Karpas-422 (cell line): ENCODE results near the gene ADIPOR1. TPM values are rescaled to one million over a fixed set of nuclear protein-coding genes. Genes with fewer than 3 reads are reported as not detected.
A peak's percentile ranks its signal among the peaks of the same experiment; 100 is the strongest.
"Not testable (repeated sequence)": the region's sequence is repeated elsewhere in the genome, so short reads cannot be mapped to it uniquely, and the experiment has no call there.

Experiments used
- DNase-seq: peaks from one replicate; pipeline ENCODE4 v3.0.0-alpha.2; 2015
- H2AFZ ChIP-seq: fragments of 200-600 bp; sonication (generic); 2 replicates; pipeline ENCODE4 v1.6.1; 2014; ENCODE audit warnings: antibody characterized with exemption, low read length, mixed read lengths
- H3K27ac ChIP-seq: fragments of 200-600 bp; sonication (generic); 2 replicates; pipeline ENCODE4 v1.5.1; 2014; ENCODE audit warnings: mild to moderate bottlenecking, low read length, moderate library complexity
- H3K27me3 ChIP-seq: fragments of 200-600 bp; sonication (generic); 2 replicates; pipeline ENCODE4 v1.6.1; 2014; ENCODE audit warnings: low read length, mixed read lengths
- H3K36me3 ChIP-seq: fragments of 200-600 bp; sonication (generic); 2 replicates; pipeline ENCODE4 v1.6.1; 2014; ENCODE audit warnings: low read length, mixed read lengths; ENCODE audit not compliant: insufficient read depth
- H3K4me1 ChIP-seq: fragments of 200-600 bp; sonication (generic); 2 replicates; pipeline ENCODE4 v1.6.1; 2014; ENCODE audit warnings: mild to moderate bottlenecking, low read length, mixed read lengths
- H3K4me2 ChIP-seq: fragments of 200-600 bp; sonication (generic); 2 replicates; pipeline ENCODE4 v1.6.1; 2014; ENCODE audit warnings: low read length, low read depth, mild to moderate bottlenecking; ENCODE audit not compliant: poor library complexity, severe bottlenecking
- H3K4me3 ChIP-seq: fragments of 200-600 bp; sonication (generic); 2 replicates; pipeline ENCODE4 v1.5.1; 2014; ENCODE audit warnings: mild to moderate bottlenecking, antibody characterized with exemption, low read length, mixed read lengths
- H3K79me2 ChIP-seq: fragments of 200-600 bp; sonication (generic); 2 replicates; pipeline ENCODE4 v1.6.1; 2014; ENCODE audit warnings: mild to moderate bottlenecking, low read length, mixed read lengths
- H3K9ac ChIP-seq: fragments of 200-600 bp; sonication (generic); 2 replicates; pipeline ENCODE4 v1.6.0; 2014; ENCODE audit warnings: low read length
- H3K9me2 ChIP-seq: fragments of 200-600 bp; sonication (generic), shearing (Covaris generic); replicated peaks from 2 replicates; pipeline ENCODE4 v1.6.0; 2014; ENCODE audit warnings: mild to moderate bottlenecking, low read length, moderate library complexity; ENCODE audit not compliant: insufficient read depth
- H3K9me3 ChIP-seq: fragments of 300-700, 200-600 bp; sonication (generic); 2 replicates; pipeline ENCODE4 v1.6.1; 2014; ENCODE audit warnings: low read length, mixed read lengths
- H4K20me1 ChIP-seq: fragments of 200-600 bp; sonication (generic); 2 replicates; pipeline ENCODE4 v1.6.1; 2014; ENCODE audit warnings: mild to moderate bottlenecking, antibody characterized with exemption, low read length, low read depth; ENCODE audit not compliant: insufficient read depth
- total RNA-seq: library from RNA; depleted of rRNA; stranded (reverse); fragments of >200 nt; shearing (Covaris generic); gene quantifications from 2 replicates; pipeline ENCODE4 v1.2.3, GENCODE V29; 2014; ENCODE audit warnings: low replicate concordance

Gene ADIPOR1
- total RNA-seq, 1 experiment from 2014 or later, result 123 TPM

DNA sequence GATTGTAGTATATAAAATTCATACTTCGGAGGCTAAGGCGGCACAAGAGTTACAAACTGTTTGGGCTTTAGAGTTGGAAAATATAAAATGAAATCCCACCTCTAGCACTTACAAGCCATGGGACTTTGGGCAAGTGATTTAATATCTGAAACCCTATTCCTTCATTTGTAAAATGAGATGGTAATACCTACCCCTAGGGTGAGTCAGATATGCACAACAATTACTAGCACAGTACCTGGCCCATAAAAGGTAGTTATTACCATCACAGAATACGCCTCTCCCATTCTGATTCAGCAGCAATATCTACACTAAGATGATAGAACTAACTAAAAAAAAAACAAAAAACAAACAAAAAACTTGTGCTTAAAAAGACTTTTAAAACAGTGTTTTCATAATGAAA is 34.6 kb downstream of the ADIPOR1 start:
- peaks cover 28% of the 10 kb centered on the region for H3K4me1 ChIP-seq
- H3K27ac ChIP-seq, result no peak overlapping the region
- no peak overlapping the region for H2AFZ ChIP-seq
- H3K27me3 ChIP-seq, result no peaks in the 10 kb centered on the region
- H3K9me2 ChIP-seq, result no peaks in the 10 kb centered on the region
- no peak overlapping the region for H3K4me3 ChIP-seq
- H3K79me2 ChIP-seq, result peaks cover 52% of the 10 kb centered on the region
- H3K36me3 ChIP-seq, result peaks cover 22% of the 10 kb centered on the region
- DNase-seq, result no peak
- H3K9me3 ChIP-seq, result no peaks in the 10 kb centered on the region
- H3K4me2 ChIP-seq, result no peak overlapping the region
- no peak overlapping the region for H3K9ac ChIP-seq
- H4K20me1 ChIP-seq, result no peaks in the 10 kb centered on the region

DNA sequence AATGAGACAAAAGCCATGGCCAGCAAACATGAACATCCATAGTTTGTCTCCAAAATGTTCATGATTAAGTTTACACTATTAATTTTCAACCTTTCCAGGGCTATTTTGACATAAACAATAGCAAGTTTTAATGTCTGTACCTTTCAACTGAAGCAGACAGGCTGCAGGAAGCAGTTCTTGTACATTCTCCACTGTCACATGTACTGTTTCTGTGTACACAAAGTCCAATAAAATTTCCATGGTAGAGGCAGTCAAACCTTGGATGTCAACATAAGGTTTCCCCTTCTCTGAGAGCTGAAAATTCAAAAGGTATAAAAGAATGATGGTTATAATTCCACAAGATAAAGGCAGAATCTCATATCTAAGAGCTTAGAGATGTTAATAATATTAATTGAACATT is 38.5 kb downstream of the ADIPOR1 start:
- H3K4me2 ChIP-seq, result no peak overlapping the region
- H3K9me2 ChIP-seq, result no peaks in the 10 kb centered on the region
- no peaks in the 10 kb centered on the region for H3K9me3 ChIP-seq
- no peak overlapping the region for H2AFZ ChIP-seq
- peaks cover 37% of the 10 kb centered on the region for H3K36me3 ChIP-seq
- peaks cover 6% of the 10 kb centered on the region; the same call in 1 of the 2 replicates for H3K4me1 ChIP-seq
- no peak overlapping the region for H3K27ac ChIP-seq
- H4K20me1 ChIP-seq, result no peaks in the 10 kb centered on the region
- H3K4me3 ChIP-seq, result no peak overlapping the region
- H3K27me3 ChIP-seq, result no peaks in the 10 kb centered on the region
- peaks cover 34% of the 10 kb centered on the region for H3K79me2 ChIP-seq
- no peak overlapping the region for H3K9ac ChIP-seq
- DNase-seq, result no peak

DNA sequence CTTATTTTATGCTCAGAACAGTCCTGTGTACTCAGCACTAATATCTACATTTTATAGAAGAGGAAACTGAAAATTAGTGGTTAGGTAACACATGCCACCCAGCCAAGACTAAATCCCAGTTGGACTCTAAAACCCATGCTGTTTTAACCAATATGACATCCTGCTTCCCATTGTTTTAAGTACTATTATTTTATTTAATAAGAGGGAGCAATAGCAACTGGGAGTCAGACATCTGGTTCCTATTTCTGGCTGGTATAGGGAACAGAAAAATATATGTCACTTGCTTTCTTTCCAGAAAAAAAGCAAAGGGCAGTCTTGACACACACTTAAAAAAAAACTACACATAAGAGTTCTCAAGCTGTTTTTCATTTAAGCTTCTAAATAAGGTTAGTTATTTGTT is 43.0 kb downstream of the ADIPOR1 start:
- Histone ChIP-seq H2AFZ (no peak overlapping the region), H3K4me3 (no peak overlapping the region), H4K20me1 (no peaks in the 10 kb centered on the region), H3K9ac (no peak overlapping the region), H3K9me2 (no peaks in the 10 kb centered on the region), H3K9me3 (no peaks in the 10 kb centered on the region), H3K27ac (no peak overlapping the region), H3K79me2 (0 out of 2 replicates have a peak, but pooled peaks cover 5% of the 10 kb centered on the region), H3K36me3 (peaks cover 52% of the 10 kb centered on the region), H3K27me3 (no peaks in the 10 kb centered on the region), H3K4me1 (no peaks in the 10 kb centered on the region), H3K4me2 (no peak overlapping the region)
- no peak for DNase-seq

DNA sequence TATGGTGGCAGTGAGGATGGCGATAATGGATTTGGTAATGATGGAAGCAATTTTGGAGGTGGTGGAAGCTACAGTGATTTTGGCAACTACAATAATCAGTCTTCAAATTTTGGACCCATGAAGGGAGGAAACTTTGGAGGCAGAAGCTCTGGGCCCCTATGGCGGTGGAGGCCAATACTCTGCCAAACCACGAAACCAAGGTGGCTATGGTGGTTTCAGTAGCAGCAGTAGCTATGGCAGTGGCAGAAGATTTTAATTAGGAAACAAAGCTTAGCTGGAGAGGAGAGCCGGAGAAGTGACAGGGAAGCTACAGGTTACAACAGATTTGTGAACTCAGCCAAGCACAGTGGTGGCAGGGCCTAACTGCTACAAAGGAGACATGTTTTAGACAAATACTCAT is 45.6 kb downstream of the ADIPOR1 start:
- H3K27me3 ChIP-seq, H3K9me2 ChIP-seq, H3K4me3 ChIP-seq, H3K4me1 ChIP-seq, H3K9me3 ChIP-seq, H4K20me1 ChIP-seq, H3K4me2 ChIP-seq, H3K9ac ChIP-seq, H3K79me2 ChIP-seq, H3K27ac ChIP-seq, H2AFZ ChIP-seq, DNase-seq: not testable (repeated sequence)
- peaks cover 59% of the 10 kb centered on the region for H3K36me3 ChIP-seq

DNA sequence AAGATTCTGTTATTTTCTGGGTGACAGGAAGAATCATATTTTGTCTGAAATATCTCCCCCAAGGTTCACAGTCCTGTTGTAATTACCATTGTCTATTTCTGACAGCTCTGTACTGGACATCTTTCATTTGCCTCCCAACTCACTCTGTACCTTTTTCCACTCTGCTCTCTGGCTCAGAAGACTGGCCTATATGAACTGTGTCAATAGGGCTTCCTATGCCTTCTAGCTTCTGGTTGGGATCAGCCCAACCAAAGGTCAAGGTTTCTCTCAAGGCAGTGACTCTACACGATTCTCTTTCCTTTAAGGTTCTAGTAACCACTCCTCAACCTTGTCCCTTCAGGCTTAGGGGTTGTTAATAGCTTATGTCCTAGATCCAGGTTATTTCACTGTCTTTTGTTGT is 48.6 kb downstream of the ADIPOR1 start:
- no peaks in the 10 kb centered on the region for H4K20me1 ChIP-seq
- H2AFZ ChIP-seq, result no peak overlapping the region
- no peaks in the 10 kb centered on the region for H3K9me3 ChIP-seq
- H3K79me2 ChIP-seq, result no peaks in the 10 kb centered on the region
- no peaks in the 10 kb centered on the region for H3K4me1 ChIP-seq
- H3K27ac ChIP-seq, result no peak overlapping the region
- no peaks in the 10 kb centered on the region for H3K9me2 ChIP-seq
- no peaks in the 10 kb centered on the region for H3K27me3 ChIP-seq
- H3K36me3 ChIP-seq, result peaks cover 63% of the 10 kb centered on the region
- H3K4me3 ChIP-seq, result no peak overlapping the region
- H3K4me2 ChIP-seq, result no peak overlapping the region
- no peak overlapping the region for H3K9ac ChIP-seq
- DNase-seq, result no peak

DNA sequence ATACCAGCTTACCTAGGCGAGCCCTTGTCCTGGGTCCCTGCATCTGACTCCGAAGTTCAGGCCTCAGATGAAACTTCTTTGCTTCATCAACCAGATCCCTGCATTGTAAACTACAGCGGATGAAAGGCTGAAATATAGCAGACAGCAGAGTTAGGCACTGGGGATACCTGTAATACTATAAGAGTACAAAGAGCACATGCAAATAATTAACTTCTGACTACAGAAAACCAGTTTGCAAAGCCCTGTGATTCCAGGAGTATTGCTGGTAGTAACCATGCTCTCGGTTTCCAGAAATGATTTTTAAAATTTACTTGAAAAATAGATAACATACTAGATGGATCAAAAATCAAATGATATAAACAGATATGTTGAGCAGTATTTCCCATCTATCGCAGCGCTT is 49.1 kb downstream of the ADIPOR1 start:
- H3K9me3 ChIP-seq, result no peaks in the 10 kb centered on the region
- no peaks in the 10 kb centered on the region for H3K4me1 ChIP-seq
- no peaks in the 10 kb centered on the region for H3K9me2 ChIP-seq
- no peak overlapping the region for H3K27ac ChIP-seq
- peaks cover 63% of the 10 kb centered on the region for H3K36me3 ChIP-seq
- DNase-seq, result no peak
- H2AFZ ChIP-seq, result no peak overlapping the region
- no peaks in the 10 kb centered on the region for H3K27me3 ChIP-seq
- H4K20me1 ChIP-seq, result no peaks in the 10 kb centered on the region
- no peak overlapping the region for H3K4me3 ChIP-seq
- no peak overlapping the region for H3K4me2 ChIP-seq
- H3K9ac ChIP-seq, result no peak overlapping the region
- H3K79me2 ChIP-seq, result no peaks in the 10 kb centered on the region

DNA sequence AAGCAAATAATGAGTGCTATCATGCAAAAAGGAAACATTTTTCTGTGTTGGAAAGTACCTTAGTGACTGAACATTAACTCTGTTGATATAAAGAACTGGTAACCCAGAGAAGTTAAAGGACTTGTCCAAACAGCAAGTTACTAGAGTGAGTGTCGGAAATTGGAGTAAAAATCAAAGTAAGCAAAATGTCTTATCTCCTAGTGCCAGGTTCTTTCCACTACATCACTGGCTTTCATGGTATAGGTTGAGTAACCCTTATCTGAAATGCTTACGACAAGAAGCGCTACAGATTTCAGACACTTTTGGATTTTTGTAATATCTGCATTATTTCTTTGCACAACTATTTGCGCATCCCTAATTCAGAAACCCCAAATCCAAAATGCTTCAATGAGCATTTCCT is 52.8 kb downstream of the ADIPOR1 start:
- no peak for DNase-seq
- Histone ChIP-seq H3K9me2 (no peaks in the 10 kb centered on the region), H3K4me1 (no peaks in the 10 kb centered on the region), H2AFZ (no peak overlapping the region), H3K4me3 (no peak overlapping the region), H3K79me2 (no peaks in the 10 kb centered on the region), H3K27ac (no peak overlapping the region), H3K9ac (no peak overlapping the region), H3K36me3 (peaks cover 40% of the 10 kb centered on the region), H3K9me3 (no peaks in the 10 kb centered on the region), H4K20me1 (no peaks in the 10 kb centered on the region), H3K4me2 (no peak overlapping the region), H3K27me3 (no peaks in the 10 kb centered on the region)

DNA sequence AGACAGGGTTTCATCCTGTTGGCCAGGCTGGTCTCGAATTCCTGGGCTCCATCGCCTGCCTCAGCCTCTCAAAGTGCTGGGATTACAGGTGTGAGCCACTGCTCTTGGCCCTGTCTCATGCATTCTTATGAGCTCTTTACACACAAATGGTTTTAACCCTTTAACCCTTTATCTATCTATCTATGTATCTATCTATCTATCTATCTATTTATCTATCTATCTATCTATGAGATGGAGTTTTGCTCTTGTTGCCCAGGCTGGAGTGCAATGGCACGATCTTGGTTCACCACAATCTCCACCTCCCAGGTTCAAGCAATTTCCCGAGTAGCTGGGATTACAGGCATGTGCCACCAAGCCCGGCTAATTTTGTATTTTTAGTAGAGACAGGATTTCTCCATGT is 54.3 kb downstream of the ADIPOR1 start:
- not testable (repeated sequence) for H3K27me3 ChIP-seq, H3K9ac ChIP-seq, H3K9me3 ChIP-seq, H4K20me1 ChIP-seq, H3K79me2 ChIP-seq, DNase-seq, H3K4me1 ChIP-seq, H3K4me2 ChIP-seq, H3K9me2 ChIP-seq, H3K4me3 ChIP-seq, H2AFZ ChIP-seq, H3K27ac ChIP-seq
- H3K36me3 ChIP-seq, result peaks cover 25% of the 10 kb centered on the region

DNA sequence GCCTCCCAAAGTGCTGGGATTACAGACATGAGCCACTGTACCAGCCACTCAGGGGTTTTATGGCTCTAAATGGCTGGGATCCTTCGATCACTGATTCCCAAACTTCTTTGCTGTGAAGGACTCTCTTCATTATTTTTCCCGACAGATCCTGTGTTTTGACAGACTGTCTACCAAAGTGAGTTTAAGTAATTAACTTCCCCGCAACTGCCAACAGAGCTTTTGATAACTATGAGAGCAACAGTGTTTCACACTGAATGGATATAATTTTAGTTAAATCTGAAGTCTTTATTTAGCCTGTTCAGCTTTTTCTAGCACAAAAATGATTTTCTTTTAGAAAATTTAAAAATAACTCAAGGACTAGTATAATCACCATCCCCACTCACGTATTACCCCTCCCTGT is 56.6 kb downstream of the ADIPOR1 start:
- Histone ChIP-seq H3K9me3 (no peaks in the 10 kb centered on the region), H3K4me2 (no peak overlapping the region), H3K27me3 (no peaks in the 10 kb centered on the region), H3K4me1 (no peaks in the 10 kb centered on the region), H3K9ac (no peak overlapping the region), H3K4me3 (no peak overlapping the region), H2AFZ (no peak overlapping the region), H4K20me1 (no peaks in the 10 kb centered on the region), H3K79me2 (no peaks in the 10 kb centered on the region), H3K27ac (no peak overlapping the region), H3K36me3 (peaks cover 15% of the 10 kb centered on the region), H3K9me2 (no peaks in the 10 kb centered on the region)
- DNase-seq, result peak; percentile 17
